Uterus (tissue), 4 donors: ENCODE data around the gene EFEMP2. TPM values are rescaled to one million over a fixed set of nuclear protein-coding genes. Genes with fewer than 3 reads are reported as not detected.
"Not testable (repeated sequence)": the region's sequence is repeated elsewhere in the genome, so short reads cannot be mapped to it uniquely, and the experiment has no call there.

Experiments
- DNase-seq, 2 donors: peaks; one replicate each; pipeline ENCODE4 v3.0.0-alpha.2; 2019 to 2020
- H3K27ac ChIP-seq, 2 donors: fragments of 200-600 bp; sonication (generic); 1 replicate in 1 of 2; 2 replicates in 1 of 2; pipeline ENCODE4 v1.5.1; 2016 to 2018
- H3K27me3 ChIP-seq, 2 donors: fragments of 200-600 bp; sonication (generic); one replicate each; pipeline ENCODE4 v1.5.1; 2018 to 2019; ENCODE audit warnings: control low read depth in 1 of 2
- H3K36me3 ChIP-seq, 2 donors: fragments of 200-600 bp; sonication (generic); one replicate each; pipeline ENCODE4 v1.5.1; 2019; ENCODE audit warnings: control low read depth in 1 of 2
- H3K4me1 ChIP-seq, 2 donors: fragments of 200-600 bp; sonication (generic); one replicate each; pipeline ENCODE4 v1.5.1; 2018 to 2019; ENCODE audit warnings: control low read depth in 1 of 2
- H3K4me3 ChIP-seq, 2 donors: fragments of 200-600 bp; sonication (generic); 1 replicate in 1 of 2; 2 replicates in 1 of 2; pipeline ENCODE4 v1.5.1; 2018 to 2019; ENCODE audit warnings: mild to moderate bottlenecking in 1 of 2
- H3K9me3 ChIP-seq, 2 donors: fragments of 200-600 bp; sonication (generic); one replicate each; pipeline ENCODE4 v1.5.1; 2019; ENCODE audit warnings: control low read depth in 1 of 2
- POLR2A ChIP-seq, 2 donors: fragments of 450-650 bp; IDR thresholded peaks; one replicate each; pipeline ENCODE4 v1.6.1; 2016; ENCODE audit warnings: antibody characterized with exemption in 2 of 2, mild to moderate bottlenecking in 1 of 2, moderate library complexity in 1 of 2
- intact Hi-C: fragments of 100-400 bp; cut with DNase I; formaldehyde crosslinking; loops from one replicate; pipeline ENCODE4 v1.15.1; 2023; ENCODE audit warnings: low total_unique reads
- total RNA-seq, 4 donors: library from RNA; depleted of rRNA in 3 of 4; stranded (reverse); fragments of >200 nt in 3 of 4; gene quantifications; one replicate each; pipeline versions ENCODE4 v1.1.0 to v1.2.4, GENCODE V29; 2014 to 2023
- TF ChIP-seq, protein P1 (sequence below), 4 experiments: fragments of 200-600 bp in 2 of 4; fragments of 450-650 bp in 2 of 4; sonication (generic) in 2 of 4; IDR thresholded peaks; one replicate each; pipeline ENCODE4 v1.5.1; 2016 to 2019; ENCODE audit warnings: antibody characterized with exemption in 4 of 4, mild to moderate bottlenecking in 2 of 4, moderate library complexity in 1 of 4
- donor health status: DM: yes; HTN: yes; CAD: no.

EFEMP2 gene
- total RNA-seq, 4 donors from 2014 or later: 56.1 to 165 (median 87.3) TPM

DNA sequence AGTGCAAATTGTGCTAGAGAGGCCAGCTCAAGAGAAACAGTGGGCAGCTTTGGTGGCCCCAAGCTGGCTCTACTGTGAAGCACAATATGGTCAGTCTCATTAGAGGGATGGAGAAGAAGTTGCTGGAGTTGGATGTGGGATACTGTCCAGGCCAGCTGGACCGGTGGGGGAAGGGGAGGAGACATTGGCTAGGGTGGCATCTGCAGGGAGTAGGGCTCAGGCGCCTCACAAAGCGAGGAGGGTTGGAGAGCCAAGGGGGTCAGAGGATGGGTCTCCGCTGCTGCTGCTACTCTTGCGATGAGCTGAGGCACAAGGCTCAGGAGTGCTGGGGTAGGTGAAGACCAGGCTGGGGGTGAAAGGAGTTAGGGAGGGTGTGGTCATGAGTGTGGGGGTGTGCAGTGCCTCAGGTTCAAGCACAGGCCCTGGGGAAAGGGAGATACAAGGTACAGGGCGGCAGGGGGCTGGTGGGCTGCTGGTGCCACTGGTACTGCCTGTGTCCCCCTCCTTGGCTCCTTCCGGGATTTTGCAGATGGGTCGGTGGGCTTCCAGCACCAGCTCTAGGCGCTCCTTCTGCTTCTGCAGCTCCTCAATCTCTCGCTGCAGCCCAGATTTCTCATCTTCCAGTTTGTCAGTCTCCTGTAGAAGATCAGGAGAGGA is 20.2 kb upstream of the EFEMP2 start:
- TF ChIP-seq POLR2A (IDR thresholded peaks at IDR 0.05): no peak
- TF ChIP-seq, protein P1, sequence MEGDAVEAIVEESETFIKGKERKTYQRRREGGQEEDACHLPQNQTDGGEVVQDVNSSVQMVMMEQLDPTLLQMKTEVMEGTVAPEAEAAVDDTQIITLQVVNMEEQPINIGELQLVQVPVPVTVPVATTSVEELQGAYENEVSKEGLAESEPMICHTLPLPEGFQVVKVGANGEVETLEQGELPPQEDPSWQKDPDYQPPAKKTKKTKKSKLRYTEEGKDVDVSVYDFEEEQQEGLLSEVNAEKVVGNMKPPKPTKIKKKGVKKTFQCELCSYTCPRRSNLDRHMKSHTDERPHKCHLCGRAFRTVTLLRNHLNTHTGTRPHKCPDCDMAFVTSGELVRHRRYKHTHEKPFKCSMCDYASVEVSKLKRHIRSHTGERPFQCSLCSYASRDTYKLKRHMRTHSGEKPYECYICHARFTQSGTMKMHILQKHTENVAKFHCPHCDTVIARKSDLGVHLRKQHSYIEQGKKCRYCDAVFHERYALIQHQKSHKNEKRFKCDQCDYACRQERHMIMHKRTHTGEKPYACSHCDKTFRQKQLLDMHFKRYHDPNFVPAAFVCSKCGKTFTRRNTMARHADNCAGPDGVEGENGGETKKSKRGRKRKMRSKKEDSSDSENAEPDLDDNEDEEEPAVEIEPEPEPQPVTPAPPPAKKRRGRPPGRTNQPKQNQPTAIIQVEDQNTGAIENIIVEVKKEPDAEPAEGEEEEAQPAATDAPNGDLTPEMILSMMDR (IDR thresholded peaks at IDR 0.05): no peak
- peak overlapping the region; percentile 96 to 97 for H3K27ac ChIP-seq
- intact Hi-C loops: no loop called here
- no peaks in the 10 kb centered on the region for H3K9me3 ChIP-seq
- peaks cover 0 to 13% of the 10 kb centered on the region in 2 donors for H3K4me1 ChIP-seq
- H3K36me3 ChIP-seq: no peaks in the 10 kb centered on the region
- H3K27me3 ChIP-seq: no peaks in the 10 kb centered on the region
- peak in 1 of 2 donors; percentile 17 for DNase-seq
- no peak overlapping the region for H3K4me3 ChIP-seq

DNA sequence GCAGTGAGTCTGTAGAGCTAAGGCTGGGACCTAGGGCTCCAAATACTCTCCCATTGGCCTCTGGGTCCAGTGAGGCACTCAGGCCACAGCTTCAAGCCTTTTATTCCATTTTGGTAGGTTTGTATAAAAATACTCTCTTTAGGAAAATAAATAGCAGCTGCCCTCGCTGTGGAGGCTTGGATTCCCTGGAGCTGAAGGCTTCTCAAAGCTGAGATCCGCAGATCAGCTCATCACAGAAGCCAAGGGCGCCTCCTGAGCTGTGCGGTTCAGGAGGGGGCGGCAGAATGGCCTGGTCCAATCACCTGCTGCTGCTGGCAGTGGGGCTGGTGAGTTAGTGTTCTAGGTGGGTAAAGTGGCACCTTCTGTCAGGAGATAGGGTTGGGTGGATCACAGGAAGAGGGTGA is 19.5 kb upstream of the EFEMP2 start:
- H3K36me3 ChIP-seq, intact Hi-C loops, H3K9me3 ChIP-seq, H3K27me3 ChIP-seq, DNase-seq: not testable (repeated sequence)
- H3K4me1 ChIP-seq: peaks cover 4 to 20% of the 10 kb centered on the region in 2 donors
- peak overlapping the region; percentile 80 to 81 for H3K4me3 ChIP-seq
- peak overlapping the region; percentile 96 to 97 for H3K27ac ChIP-seq

DNA sequence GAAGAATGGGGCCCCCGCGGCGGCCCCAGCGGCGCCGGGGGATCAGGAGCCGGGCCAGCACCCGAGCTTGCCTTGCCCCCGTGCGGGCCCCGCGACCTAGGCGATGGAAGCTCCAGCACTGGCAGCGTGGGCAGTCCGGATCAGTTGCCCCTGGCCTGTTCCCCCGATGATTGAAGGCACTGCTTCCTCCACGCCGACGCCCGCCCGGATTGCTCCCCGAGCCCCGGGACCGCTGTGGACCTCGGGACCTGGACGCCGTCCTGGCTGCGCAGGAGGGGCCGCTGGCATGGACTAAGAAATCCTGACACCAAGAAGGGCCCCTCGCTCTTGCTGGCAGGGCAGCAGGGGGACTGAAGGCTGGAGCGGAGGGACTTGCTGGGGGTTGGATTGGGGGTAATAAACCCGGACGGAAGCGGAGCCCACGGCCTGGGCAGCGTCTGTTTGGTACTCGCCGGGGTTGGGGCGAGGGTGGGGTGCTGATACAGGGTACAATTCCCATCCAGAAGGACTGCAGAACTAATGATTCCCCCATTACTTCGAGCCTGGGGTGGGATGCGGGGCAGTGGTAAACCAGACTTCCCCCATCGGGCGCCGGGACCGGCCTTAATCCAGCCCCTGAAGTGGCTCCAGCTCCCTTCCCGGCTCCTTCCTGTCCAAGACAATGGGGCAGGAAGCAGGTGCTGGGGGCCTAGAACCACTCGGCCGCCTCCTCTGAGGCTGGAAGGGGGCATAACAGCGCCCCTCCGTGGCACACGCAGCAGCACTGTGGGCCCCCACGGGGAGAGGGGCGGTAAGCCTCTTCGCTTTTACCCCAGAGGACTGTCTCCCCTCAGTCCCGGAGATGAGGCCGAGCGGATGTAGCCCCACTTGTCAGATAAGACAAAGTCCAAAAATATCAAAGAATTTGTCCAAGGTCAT is 18.9 kb upstream of the EFEMP2 start:
- TF ChIP-seq, protein P1 (IDR thresholded peaks at IDR 0.05): peak in 2 of 4 experiments; percentile 17 to 48
- TF ChIP-seq POLR2A (IDR thresholded peaks at IDR 0.05): no peak
- Histone ChIP-seq H3K4me1 (peaks cover 4 to 21% of the 10 kb centered on the region in 2 donors), H3K4me3 (peak overlapping the region; percentile 80 to 81), H3K36me3 (no peaks in the 10 kb centered on the region), H3K27me3 (no peaks in the 10 kb centered on the region), H3K9me3 (no peaks in the 10 kb centered on the region), H3K27ac (peak overlapping the region; percentile 96 to 97)
- intact Hi-C loops: no loop called here
- DNase-seq: peak in 1 of 2 donors; percentile 59

DNA sequence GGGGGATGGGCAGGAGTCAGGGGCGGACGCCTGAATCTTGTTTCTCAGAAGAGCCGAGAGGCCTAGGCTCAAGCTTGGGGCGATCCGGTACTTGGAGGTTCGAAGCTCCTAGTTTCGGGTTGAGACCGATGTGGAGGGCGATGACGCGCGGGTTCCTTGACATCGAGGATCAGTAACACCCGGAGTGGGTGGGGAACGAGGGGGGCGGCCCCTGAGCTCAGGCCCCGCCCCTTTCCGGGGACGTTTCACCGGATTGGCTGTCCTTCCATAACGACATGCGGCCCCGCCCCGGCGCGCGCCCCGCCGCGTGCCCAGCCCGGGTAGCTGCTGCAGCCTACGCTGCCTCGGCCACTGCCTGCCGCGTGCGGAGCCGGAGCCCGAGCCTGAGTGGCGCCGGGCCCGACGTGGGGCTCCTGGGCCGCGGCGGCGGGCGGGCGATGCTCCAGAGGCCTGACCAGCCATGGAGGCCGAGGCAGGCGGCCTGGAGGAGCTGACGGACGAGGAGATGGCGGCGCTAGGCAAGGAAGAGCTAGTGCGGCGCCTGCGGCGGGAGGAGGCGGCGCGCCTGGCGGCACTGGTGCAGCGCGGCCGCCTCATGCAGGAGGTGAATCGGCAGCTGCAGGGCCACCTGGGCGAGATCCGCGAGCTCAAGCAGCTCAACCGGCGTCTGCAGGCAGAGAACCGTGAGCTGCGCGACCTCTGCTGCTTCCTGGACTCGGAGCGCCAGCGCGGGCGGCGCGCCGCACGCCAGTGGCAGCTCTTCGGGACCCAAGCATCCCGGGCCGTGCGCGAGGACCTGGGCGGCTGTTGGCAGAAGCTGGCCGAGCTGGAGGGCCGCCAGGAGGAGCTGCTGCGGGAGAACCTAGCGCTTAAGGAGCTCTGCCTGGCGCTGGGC is 18.0 kb upstream of the EFEMP2 start, which contains the start of gene CCDC85B:
Gene CCDC85B (plus strand): TSS at position 350 of the 895 bp plus-strand sequence. CDS start 111 bp downstream, at position 461.
- peak within 1 kb of the TSS; percentile 80 to 81 for H3K4me3 ChIP-seq
- H3K36me3 ChIP-seq: no peaks in the 10 kb centered on the region
- TF ChIP-seq, protein P1 (IDR thresholded peaks at IDR 0.05): peak in 2 of 4 experiments; percentile 12 to 50
- TF ChIP-seq POLR2A (IDR thresholded peaks at IDR 0.05): peak; percentile 97 to 99
- H3K27ac ChIP-seq: peak within 1 kb of the TSS; percentile 96 to 97
- intact Hi-C loops: no loop called here
- peaks cover 4 to 21% of the 10 kb centered on the region in 2 donors for H3K4me1 ChIP-seq
- peak; percentile 99 for DNase-seq
- H3K9me3 ChIP-seq: no peaks in the 10 kb centered on the region
- no peaks in the 10 kb centered on the region for H3K27me3 ChIP-seq
